GM12891 (cell line): Measurements from ENCODE around the gene FTHL17.

Experiments
- PAX5 ChIP-seq: IDR thresholded peaks from 2 replicates; pipeline ENCODE4 v1.6.1; 2011; ENCODE audit warnings: low read length, moderate library complexity, mild to moderate bottlenecking; ENCODE audit not compliant: insufficient read depth, severe bottlenecking
- POLR2A ChIP-seq: IDR thresholded peaks from 2 replicates; pipeline ENCODE4 v1.6.1; 2011; ENCODE audit warnings: low read depth, low read length, control low read depth
- POLR2AphosphoS5 ChIP-seq: IDR thresholded peaks from 2 replicates; pipeline ENCODE4 v1.6.1; 2011; ENCODE audit warnings: low read depth, low read length, control low read depth
- SPI1 ChIP-seq: IDR thresholded peaks from 2 replicates; pipeline ENCODE4 v1.6.1; 2011; ENCODE audit warnings: low read depth, low read length, control low read depth
- TAF1 ChIP-seq: IDR thresholded peaks from 2 replicates; pipeline ENCODE4 v1.6.1; 2011; ENCODE audit warnings: low read depth, low read length, control low read depth

GRCh38 chrX:31115398-31115797, 43.6 kb upstream of the FTHL17 start:
- TF ChIP-seq POLR2A (no peak), POLR2AphosphoS5 (no peak), TAF1 (no peak), PAX5 (no peak), SPI1 (no peak)
